ENCODE measurements around the gene USHBP1. TPM values are rescaled to one million over a fixed set of nuclear protein-coding genes. Genes with fewer than 3 reads are reported as not detected.

USHBP1 gene
- total and polyA plus RNA-seq, 2 of the 13 experiments (the other 11 are each of a cell fraction or from before 2014, with no cell fraction given), result 0.15 to 1.5 TPM

GRCh38 chr19:17248011-17248776, 16.4 kb downstream of the USHBP1 start (continued):
- TF ChIP-seq PRDM15 (CRISPR knock-in tag; IDR thresholded peaks at IDR 0.05) (peak; percentile 82; the same call in 1 of the 2 replicates), ETV5 (CRISPR knock-in tag; IDR thresholded peaks at IDR 0.05; ENCODE audit: borderline replicate concordance) (0 out of 2 replicates have a peak, but pooled peaks have one; percentile 26), ZSCAN30 (CRISPR knock-in tag; IDR thresholded peaks at IDR 0.05) (peak; percentile 84), THYN1 (CRISPR knock-in tag; IDR thresholded peaks at IDR 0.05; ENCODE audit: borderline replicate concordance, low read depth) (no peak), MLLT10 (CRISPR knock-in tag; IDR thresholded peaks at IDR 0.05) (no peak), GFI1 (CRISPR knock-in tag; IDR thresholded peaks at IDR 0.05; ENCODE audit: borderline replicate concordance) (peak; percentile 95), ZBTB42 (CRISPR knock-in tag; IDR thresholded peaks at IDR 0.05) (no peak), ZBTB14 (CRISPR knock-in tag; IDR thresholded peaks at IDR 0.05) (peak; percentile 50; the same call in 1 of the 2 replicates), ELF1 (CRISPR knock-in tag; IDR thresholded peaks at IDR 0.05) (peak; percentile 46), ZUFSP (CRISPR knock-in tag; IDR thresholded peaks at IDR 0.05; ENCODE audit: borderline replicate concordance) (no peak), NCOA2 (CRISPR knock-in tag; IDR thresholded peaks at IDR 0.05) (peak; percentile 96), CHCHD3 (CRISPR knock-in tag; IDR thresholded peaks at IDR 0.05) (no peak), ZNF33B (CRISPR knock-in tag; IDR thresholded peaks at IDR 0.05) (peak; percentile 39; the same call in 1 of the 2 replicates), LCORL (IDR thresholded peaks at IDR 0.05) (no peak), LCORL (CRISPR knock-in tag; IDR thresholded peaks at IDR 0.05) (peak; percentile 95), CSRNP2 (CRISPR knock-in tag; conservative IDR thresholded peaks at IDR 0.05; ENCODE audit: low read depth) (no peak), SKI (IDR thresholded peaks at IDR 0.05; ENCODE audit: partially characterized antibody) (peak; percentile 98), SRSF4 (IDR thresholded peaks at IDR 0.05; ENCODE audit: low read depth, low read length, poor library complexity, severe bottlenecking) (no peak), ZBTB20 (CRISPR knock-in tag; IDR thresholded peaks at IDR 0.05; ENCODE audit: borderline replicate concordance, low read depth) (0 out of 2 replicates have a peak, but pooled peaks have one; percentile 55)

All from HepG2 (cell line).